Stimulated activated CD4-positive, alpha-beta T cell treated with anti-CD3 and anti-CD28 coated beads, Interleukin-2, amount 100 ng/mL, for 4 hours (primary cell): ENCODE measurements around the gene CXADR.

Experiments
- DNase-seq: peaks from one replicate; pipeline ENCODE4 v3.0.0-alpha.2; 2020; ENCODE audit warnings: low read depth

The CXADR gene

GRCh38 chr21:17607684-17608083 is 94.8 kb downstream of the CXADR start:
- no peak for DNase-seq

- no peak for DNase-seq
Measured at GRCh38 chr21:17609681-17610080, 96.8 kb downstream of the CXADR start.

- no peak for DNase-seq
Measured at GRCh38 chr21:17610911-17611310, 98.1 kb downstream of the CXADR start.

- peak; percentile 84 for DNase-seq
Measured at GRCh38 chr21:17611414-17612022, 98.7 kb downstream of the CXADR start.

DNA sequence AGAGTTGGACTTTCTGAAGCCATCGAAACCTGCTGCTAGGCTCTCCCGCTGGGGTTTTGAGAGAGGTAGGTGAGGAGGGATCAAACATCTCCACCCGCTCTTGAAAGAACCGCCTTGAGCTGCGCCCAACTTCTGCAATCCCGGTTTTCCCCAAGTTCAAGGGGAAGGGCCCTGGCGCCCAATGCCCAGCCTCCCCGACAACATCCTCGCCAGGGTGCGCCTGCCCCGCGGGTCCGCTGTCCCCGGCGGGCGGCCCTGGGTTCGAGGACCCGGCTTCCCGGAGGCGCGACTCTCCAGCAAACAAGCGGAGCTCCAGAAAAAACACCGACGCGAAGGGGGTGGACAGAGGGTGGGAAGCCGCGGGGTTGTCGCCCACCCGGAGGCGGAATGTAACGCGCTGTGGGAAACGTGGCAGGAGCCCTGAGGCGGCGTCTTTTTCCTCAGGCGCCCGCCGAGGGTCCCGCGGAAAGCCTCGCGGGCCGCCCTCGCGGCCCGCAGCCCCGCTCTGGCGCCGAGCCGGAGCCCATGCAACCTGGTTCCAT is 99.3 kb downstream of the CXADR start:
- no peak for DNase-seq

DNA sequence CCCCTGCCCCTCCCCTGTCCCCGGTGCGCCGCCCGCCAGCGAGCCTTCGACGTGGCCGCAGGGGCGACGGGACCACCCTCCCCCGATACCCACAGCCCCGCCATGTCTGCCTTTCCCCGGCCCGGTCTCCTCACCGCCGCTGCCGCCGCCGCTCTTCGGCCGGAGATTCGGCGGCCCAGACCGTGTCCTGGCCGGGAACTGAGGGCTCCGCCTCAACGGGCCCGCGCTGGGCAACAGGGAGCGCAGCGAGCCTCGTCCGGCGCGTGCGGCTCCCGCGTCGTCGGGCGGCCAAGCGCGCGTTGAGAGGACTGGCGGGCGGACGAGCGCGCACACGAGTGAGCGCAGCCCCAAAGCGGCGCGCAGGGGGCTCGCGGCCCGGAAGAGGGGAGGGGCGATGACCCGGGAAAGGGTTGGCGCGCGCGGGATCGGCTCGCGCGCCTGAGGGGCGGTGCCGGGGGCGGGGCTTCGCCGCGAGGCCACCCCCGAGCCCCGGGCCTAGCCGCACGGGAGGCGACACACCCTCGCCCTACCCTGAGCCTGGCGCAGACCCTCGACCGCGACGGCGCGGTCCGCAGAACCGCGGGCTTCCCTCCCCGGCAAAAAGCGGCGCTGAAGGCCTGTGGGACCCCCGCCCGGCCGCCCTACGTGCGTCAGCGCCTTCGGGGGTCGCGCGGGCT is 99.9 kb downstream of the CXADR start, which contains the start of gene BTG3:
TSS of gene BTG3 (minus strand) at position 337 of the 677 bp plus-strand sequence. CDS start 3,757 bp downstream, outside the sequence.
- DNase-seq, result peak; percentile 78

GRCh38 chr21:17613242-17613676 is 100.4 kb downstream of the CXADR start:
- no peak for DNase-seq

GRCh38 chr21:17616831-17617230 is 104.0 kb downstream of the CXADR start:
- no peak for DNase-seq

DNA sequence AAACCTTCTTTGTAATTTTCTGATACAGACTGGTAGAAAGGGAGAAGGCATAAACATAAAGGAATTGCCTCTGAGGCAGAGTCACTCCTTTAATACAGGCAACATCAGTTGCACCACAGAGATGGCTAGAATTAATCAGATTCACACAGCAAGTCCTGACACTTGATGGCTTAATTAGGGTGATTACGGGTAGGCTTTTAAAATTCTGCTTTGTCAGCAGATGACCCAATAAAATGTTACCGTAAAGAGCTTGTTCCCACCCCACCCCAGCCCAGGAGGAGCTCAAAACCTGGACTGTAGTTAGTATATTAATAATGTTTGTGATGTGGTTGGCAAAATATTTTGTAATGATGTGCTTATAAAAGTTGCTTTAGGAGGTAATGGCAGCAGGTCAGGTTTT is 109.2 kb downstream of the CXADR start:
- DNase-seq, result no peak

GRCh38 chr21:17631195-17631594 is 118.4 kb downstream of the CXADR start:
- no peak for DNase-seq

- DNase-seq, result no peak
Measured at GRCh38 chr21:17636711-17637110, 123.9 kb downstream of the CXADR start.

DNA sequence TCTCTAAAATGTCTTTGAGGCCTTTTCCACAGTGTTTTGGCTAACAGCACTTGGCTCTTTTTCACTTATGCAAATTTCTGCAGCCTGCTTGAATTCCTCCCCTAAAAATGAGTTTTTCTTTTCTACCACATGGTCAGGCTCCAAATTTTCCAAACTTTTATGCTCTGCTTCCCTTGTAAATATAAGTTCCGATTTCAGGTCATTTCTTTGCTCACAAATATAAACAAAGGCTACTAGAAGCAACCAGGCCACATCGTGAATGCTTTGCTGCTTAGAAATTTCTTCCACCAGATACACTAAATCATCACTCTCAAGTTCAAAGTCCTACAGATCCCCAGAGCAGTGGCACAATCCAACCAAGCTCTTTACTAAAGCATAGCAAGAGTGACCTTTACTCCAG is 128.0 kb downstream of the CXADR start:
- no peak for DNase-seq
